Activated CD8-positive, alpha-beta memory T cell treated with anti-CD3 and anti-CD28 coated beads for 1 hour (primary cell): ENCODE data around the gene STMN3.
"Not testable (repeated sequence)": the region's sequence is repeated elsewhere in the genome, so short reads cannot be mapped to it uniquely, and the experiment has no call there.

ENCODE experiments used
- DNase-seq, 2 donors: peaks; one replicate each; pipeline ENCODE4 v3.0.0-alpha.2; 2020; ENCODE audit warnings: low read depth in 1 of 2; ENCODE audit errors: extremely low read depth in 1 of 2

Gene STMN3

DNA sequence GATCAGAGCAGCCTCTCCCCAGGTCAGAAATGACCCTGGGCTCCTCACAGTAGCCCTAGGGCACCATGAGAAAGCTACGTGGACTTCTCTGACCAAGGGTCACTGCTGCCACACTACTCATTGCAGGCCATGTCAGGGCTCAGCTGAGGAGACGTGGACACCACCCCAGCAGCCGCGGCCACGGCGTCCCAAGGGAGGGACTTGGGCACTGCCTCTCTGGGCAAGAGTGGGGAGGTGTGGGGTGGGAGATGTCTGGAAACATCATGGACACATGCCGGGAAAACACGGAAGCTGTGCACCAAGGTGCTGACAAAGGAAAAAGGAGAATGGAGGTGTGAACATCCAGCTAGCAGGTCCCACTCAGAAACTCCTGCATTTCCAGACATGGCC lies 35.4 kb downstream of the STMN3 start:
- no peak for DNase-seq

DNA sequence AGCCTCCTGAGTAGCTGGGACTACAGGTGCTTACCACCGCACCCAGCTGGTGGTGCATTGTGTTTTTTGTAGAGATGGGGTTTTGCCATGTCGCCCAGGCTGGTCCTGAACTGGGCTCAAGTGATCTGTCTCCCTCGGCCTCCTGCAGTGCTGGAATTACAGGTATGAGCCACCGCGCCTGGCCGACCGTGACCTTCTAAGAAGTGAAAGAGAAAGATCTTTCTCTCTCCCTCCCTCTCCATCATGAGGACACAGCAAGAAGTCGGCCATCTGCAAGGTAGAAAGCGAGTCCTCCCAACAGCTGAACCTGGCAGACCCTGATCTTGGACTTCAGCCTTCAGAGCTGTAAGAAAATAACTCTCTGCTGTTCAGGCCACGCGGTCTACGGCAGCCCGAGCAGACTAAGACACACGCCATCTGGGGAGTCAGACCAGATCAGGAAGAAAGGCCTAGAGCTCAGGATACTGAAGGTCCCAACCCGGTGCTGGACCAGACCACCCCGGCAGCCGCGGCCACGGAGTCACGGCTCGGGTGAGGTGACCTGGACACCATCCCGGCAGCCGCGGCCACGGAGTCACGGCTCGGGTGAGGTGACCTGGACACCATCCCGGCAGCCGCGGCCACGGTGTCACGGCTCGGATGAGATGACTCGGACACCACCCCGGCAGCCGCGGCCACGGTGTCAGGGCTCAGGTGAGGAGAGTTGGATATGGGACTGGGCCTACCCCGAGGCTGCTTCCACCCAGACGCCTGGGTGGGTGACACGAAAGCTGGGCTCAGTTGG lies 35.9 kb downstream of the STMN3 start:
- no peak for DNase-seq

GRCh38 chr20:63613863-63614594 lies 39.2 kb downstream of the STMN3 start:
- not testable (repeated sequence) for DNase-seq

- DNase-seq, result no peak
These were observed 40.8 kb downstream of the STMN3 start for GRCh38 chr20:63612276-63612931.

DNA sequence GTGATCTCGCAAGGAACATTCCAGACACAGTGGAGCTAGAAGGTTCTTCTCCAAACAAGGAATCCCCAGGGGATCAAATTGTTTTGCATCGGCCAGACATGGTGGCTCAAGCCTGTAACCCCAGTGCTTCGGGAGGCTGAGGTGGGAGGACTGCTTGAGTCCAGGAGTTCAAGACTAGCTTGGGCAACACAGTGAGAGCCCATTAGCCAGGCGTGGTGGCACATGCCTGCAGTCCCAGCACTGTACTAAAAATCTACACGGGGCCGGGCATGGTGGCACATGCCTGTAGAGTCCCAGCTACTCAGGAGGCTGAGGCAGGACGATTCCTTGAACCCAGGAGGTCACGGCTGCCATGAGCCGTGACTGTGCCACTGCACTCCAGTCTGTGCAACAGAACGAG lies 41.6 kb downstream of the STMN3 start:
- no peak for DNase-seq

- no peak for DNase-seq
These were observed 42.4 kb downstream of the STMN3 start for GRCh38 chr20:63610581-63611435.

DNA sequence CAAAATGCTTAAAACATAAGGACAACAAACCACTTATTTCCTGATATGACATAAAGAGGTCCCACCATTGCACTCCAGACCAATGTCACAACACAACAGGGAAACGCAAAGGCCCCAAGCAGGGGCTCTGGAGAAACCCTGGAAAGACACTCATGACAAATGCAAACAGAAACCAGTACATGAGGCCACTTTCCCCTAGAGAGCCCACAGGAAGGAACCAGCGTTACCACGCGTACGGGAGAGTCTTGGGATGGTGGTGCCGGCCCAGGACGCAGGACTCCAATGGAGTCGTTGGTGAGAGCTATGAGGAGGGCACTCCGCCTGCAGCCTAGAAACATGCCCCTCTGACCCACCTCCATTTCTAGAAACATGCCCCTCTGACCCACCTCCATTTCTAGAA lies 46.5 kb downstream of the STMN3 start:
- no peak for DNase-seq

DNA sequence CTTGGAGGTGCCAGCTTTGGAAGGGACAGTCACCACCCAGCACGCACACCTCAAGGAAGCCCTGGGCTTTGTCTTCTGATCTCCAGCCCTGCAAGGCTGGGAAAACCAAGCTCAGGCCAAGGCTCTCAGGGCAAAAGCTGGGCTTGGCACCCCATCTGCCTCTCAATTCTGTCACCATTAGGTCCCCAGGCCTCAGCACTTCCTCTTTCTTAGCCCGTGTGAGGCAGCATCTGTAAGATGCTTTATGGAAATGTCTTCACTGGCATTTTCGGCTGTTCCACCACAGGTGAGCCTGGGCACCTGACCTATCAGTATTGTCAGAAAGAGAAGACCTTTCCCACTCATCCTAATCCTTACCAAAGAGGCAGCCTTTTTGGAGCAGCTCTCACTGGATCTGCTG lies 50.9 kb downstream of the STMN3 start:
- DNase-seq, result no peak

GRCh38 chr20:63601679-63602078 lies 51.5 kb downstream of the STMN3 start:
- DNase-seq, result not testable (repeated sequence)

- DNase-seq, result no peak
These were observed 53.7 kb downstream of the STMN3 start for GRCh38 chr20:63599396-63600050.

- DNase-seq, result no peak
These were observed 54.5 kb downstream of the STMN3 start for GRCh38 chr20:63598479-63599395.

- no peak for DNase-seq
These were observed 55.4 kb downstream of the STMN3 start for GRCh38 chr20:63597651-63598478.

GRCh38 chr20:63596423-63596822 lies 56.8 kb downstream of the STMN3 start:
- no peak for DNase-seq

DNA sequence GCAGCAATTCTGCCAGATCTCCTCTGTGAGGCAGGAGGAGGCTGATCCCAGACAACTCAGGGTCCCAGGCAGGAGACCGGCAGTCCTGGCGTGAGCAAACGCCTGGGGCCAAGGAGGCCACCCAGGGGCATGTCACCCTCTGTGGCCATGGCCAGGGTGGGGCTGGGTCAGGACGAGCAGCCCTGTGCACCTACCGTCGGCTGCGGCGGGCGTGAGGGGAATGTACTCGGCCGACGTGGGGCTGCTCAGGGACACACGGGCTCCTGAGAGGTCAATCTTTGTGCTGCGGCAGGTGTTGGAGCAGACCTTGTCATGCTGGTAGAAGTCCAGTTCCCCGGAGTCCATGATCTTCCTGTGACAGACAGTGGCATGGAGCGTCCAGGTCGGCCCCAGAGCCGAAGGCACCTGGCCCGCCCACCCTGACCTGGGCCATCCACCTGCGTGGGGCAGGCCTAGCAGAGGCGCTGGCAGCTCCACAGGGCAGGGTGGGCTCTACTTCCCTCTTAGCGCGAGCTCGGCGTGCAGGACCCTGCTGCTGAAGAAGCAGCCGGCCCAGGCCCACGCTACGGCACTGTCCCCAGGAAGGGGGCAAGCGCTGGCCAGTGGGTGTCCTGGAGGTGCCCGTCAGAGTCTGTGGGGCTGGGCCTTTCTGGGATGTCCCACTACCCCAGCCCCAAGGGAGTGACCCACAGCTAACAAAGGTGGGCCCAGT lies 57.7 kb downstream of the STMN3 start:
- no peak for DNase-seq

DNA sequence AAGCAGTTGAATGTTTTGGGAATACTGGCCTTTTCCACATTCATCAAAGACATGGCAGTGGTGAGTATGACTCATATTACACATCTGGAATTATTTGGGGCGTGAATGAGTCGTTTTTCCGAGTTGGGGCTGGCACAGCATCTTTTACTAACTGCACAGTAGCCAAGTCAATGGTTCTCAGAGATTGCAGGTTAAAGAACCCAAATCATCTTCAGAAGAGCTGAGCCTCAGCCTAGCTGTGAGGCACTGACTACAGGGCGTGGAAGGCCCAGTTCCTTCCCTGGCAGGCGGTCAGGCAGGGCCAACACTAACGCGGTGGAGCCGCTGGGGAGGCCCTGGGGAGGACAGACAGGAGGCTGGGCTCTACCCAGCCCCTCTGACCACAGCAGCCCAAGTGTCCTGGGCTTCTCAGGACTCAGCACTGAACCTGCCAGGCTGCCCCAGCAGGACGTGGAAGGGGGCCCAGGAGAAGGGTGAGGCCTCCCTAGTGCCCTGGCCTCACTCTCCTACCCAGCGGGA lies 59.1 kb downstream of the STMN3 start:
- DNase-seq, result no peak

DNA sequence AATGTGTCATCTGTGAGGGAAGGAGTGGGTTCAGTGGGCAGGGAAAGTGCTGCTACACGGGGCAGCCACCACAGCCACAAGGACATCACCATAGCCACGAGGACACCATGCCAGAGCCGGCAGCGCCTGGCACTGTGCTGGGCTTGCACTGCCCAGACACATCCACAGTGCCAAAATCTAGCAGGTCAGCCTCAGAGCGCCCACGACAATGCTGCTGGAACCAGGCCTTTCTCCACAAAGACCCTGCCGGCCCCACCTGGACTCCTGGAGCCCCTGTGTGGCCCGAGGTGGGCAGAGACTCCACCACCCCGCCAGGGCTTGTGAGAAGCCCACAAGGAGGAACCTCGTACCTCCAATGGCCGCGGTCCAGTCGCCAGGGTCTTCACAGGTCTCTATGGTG lies 60.6 kb downstream of the STMN3 start:
- no peak for DNase-seq

GRCh38 chr20:63591786-63592355 lies 61.4 kb downstream of the STMN3 start:
- DNase-seq, result no peak
